Stimulated activated CD8-positive, alpha-beta memory T cell treated with anti-CD3 and anti-CD28 coated beads, Interleukin-2, amount 100 ng/mL, for 1 hour (primary cell): ENCODE measurements around the gene TUBGCP6.

Experiments used
- DNase-seq, 2 donors: peaks; one replicate each; pipeline ENCODE4 v3.0.0-alpha.2; 2020; ENCODE audit warnings: low read depth in 2 of 2

Gene TUBGCP6

GRCh38 chr22:50244420-50245213 is at the start of gene TUBGCP6:
Gene TUBGCP6 (minus strand): TSS chr22:50245023. CDS start chr22:50244459, 564 bp downstream.
- DNase-seq, result peak; percentile 84 to 85

- no peak for DNase-seq
Observed at GRCh38 chr22:50294319-50294656, 49.5 kb upstream of the TUBGCP6 start.

- DNase-seq, result no peak
Observed at GRCh38 chr22:50293441-50294318, 48.9 kb upstream of the TUBGCP6 start.

GRCh38 chr22:50292643-50293440 is 48.0 kb upstream of the TUBGCP6 start:
- DNase-seq, result no peak

- no peak for DNase-seq
Observed at GRCh38 chr22:50289942-50290630, 45.3 kb upstream of the TUBGCP6 start.

- no peak for DNase-seq
Observed at GRCh38 chr22:50289151-50289941, 44.5 kb upstream of the TUBGCP6 start.

- no peak for DNase-seq
Observed at GRCh38 chr22:50287731-50288130, 42.9 kb upstream of the TUBGCP6 start.

- no peak for DNase-seq
Observed at GRCh38 chr22:50286701-50287318, 42.0 kb upstream of the TUBGCP6 start.

GRCh38 chr22:50286275-50286674 is 41.5 kb upstream of the TUBGCP6 start:
- no peak for DNase-seq

GRCh38 chr22:50285568-50286229 is 40.9 kb upstream of the TUBGCP6 start:
- DNase-seq, result no peak

GRCh38 chr22:50284479-50284878 is 39.7 kb upstream of the TUBGCP6 start:
- no peak for DNase-seq

GRCh38 chr22:50283821-50284220 is 39.0 kb upstream of the TUBGCP6 start:
- no peak for DNase-seq

- DNase-seq, result no peak
Observed at GRCh38 chr22:50282361-50283155, 37.7 kb upstream of the TUBGCP6 start.

GRCh38 chr22:50281957-50282356 is 37.1 kb upstream of the TUBGCP6 start:
- no peak for DNase-seq

- no peak for DNase-seq
Observed at GRCh38 chr22:50281384-50281760, 36.5 kb upstream of the TUBGCP6 start.

GRCh38 chr22:50280708-50281383 is 36.0 kb upstream of the TUBGCP6 start:
- no peak for DNase-seq

- no peak for DNase-seq
Observed at GRCh38 chr22:50280022-50280707, 35.3 kb upstream of the TUBGCP6 start.
